ENCODE measurements around the gene HCRTR1. TPM values are rescaled to one million over a fixed set of nuclear protein-coding genes. Genes with fewer than 3 reads are reported as not detected.

HCRTR1 gene
- total and polyA plus RNA-seq, 2 donors (not counting 3 experiments of a cell fraction or from before 2014, with no cell fraction given), result 0.93 to 1.5 TPM

GRCh38 chr1:31624309-31624708 is 6.8 kb downstream of the HCRTR1 start:
- H3K9me3 ChIP-seq (replicated peaks; ENCODE audit: control insufficient read depth, insufficient read depth, low read length), result no peaks in the 10 kb centered on the region
- POLR2A ChIA-PET, result no interaction called here
- no peaks in the 10 kb centered on the region for H3K79me2 ChIP-seq (ENCODE audit: control insufficient read depth, insufficient read depth, low read length)
- no peaks in the 10 kb centered on the region for H3K27me3 ChIP-seq (ENCODE audit: control insufficient read depth in 2 of 2, insufficient read depth in 2 of 2, low read length in 2 of 2)
- H3K4me3 ChIP-seq (replicated peaks in 1 of 3; ENCODE audit: insufficient read depth in 1 of 3, low read depth in 1 of 3, low read length in 3 of 3), result no peak overlapping the region
- no TSS peak for BruUV-seq (replicated peaks)
- no peak overlapping the region for H2AFZ ChIP-seq (ENCODE audit: low read depth, low read length)
- H3K27ac ChIP-seq (ENCODE audit: insufficient read depth, low read depth, low read length), result no peak overlapping the region
- H3K9me1 ChIP-seq (replicated peaks; ENCODE audit: control insufficient read depth, extremely low read depth, insufficient read depth, low read length), result no peaks in the 10 kb centered on the region
- intact Hi-C loops (cut with micrococcal nuclease), result no loop called here
- no peaks in the 10 kb centered on the region for H4K20me1 ChIP-seq (replicated peaks; ENCODE audit: control insufficient read depth, extremely low read depth, insufficient read depth, low read length)
- CTCF ChIA-PET, result interaction anchor here (0.6 to 1.1 kb wide), 2 partner anchors 14 to 638 kb away, joined by 3 read pairs; no protein-coding TSS in a partner anchor
- DNase-seq (ENCODE audit: low read depth, low spot score), result no peak
- peaks cover 0 to 16% of the 10 kb centered on the region in 2 experiments for H3K36me3 ChIP-seq (ENCODE audit: control insufficient read depth in 2 of 2, extremely low read depth in 1 of 2, insufficient read depth in 2 of 2, low read length in 2 of 2)
- no peaks in the 10 kb centered on the region for H3K4me1 ChIP-seq (ENCODE audit: control insufficient read depth, extremely low read depth, insufficient read depth, low read length)
- H3K9ac ChIP-seq (replicated peaks; ENCODE audit: extremely low read depth, insufficient read depth, low read length), result no peak overlapping the region
- FAIRE-seq, result no peak
- dilution Hi-C loops (cut with MboI; ENCODE audit: extremely low pct_ligation_motif_present, low sequenced_read_pairs), result no loop called here
- H3K4me2 ChIP-seq (ENCODE audit: insufficient read depth, low read length), result no peak overlapping the region
- no peak for TF ChIP-seq MAX (IDR thresholded peaks at IDR 0.05; ENCODE audit: insufficient read depth, insufficient read length)
- TF ChIP-seq POLR2A (IDR thresholded peaks at IDR 0.05; ENCODE audit: low read depth, low read length), result no peak
- TF ChIP-seq JUN (IDR thresholded peaks at IDR 0.05; ENCODE audit: borderline replicate concordance, insufficient read depth, insufficient read length, low read depth), result no peak
- TF ChIP-seq GATA2 (IDR thresholded peaks at IDR 0.05; ENCODE audit: insufficient read depth, insufficient read length, low read depth, low read length), result no peak
- TF ChIP-seq CTCF (IDR thresholded peaks at IDR 0.05; ENCODE audit: extremely low read depth in 1 of 2, insufficient read depth in 1 of 2, low read depth in 1 of 2, low read length in 2 of 2), result no peak
- TF ChIP-seq FOS (IDR thresholded peaks at IDR 0.05; ENCODE audit: borderline replicate concordance, insufficient read depth, low read length), result no peak
- TF ChIP-seq MYC (IDR thresholded peaks at IDR 0.05; ENCODE audit: low read depth, low read length), result no peak
- TF ChIP-seq POLR2AphosphoS5 (IDR thresholded peaks at IDR 0.05; ENCODE audit: insufficient read depth, low read depth, low read length), result no peak
- TF ChIP-seq EZH2 (IDR thresholded peaks at IDR 0.05; ENCODE audit: borderline replicate concordance, low read depth, low read length, severe bottlenecking), result no peak

Measured in endothelial cell of umbilical vein (primary cell).